Astrocyte (in vitro differentiated cells and primary cell): Measurements from ENCODE around the gene VCAM1.

Source experiments
- CTCF ChIP-seq: IDR thresholded peaks from 2 replicates; pipeline ENCODE4 v1.5.1; 2011; ENCODE audit warnings: low read depth, mild to moderate bottlenecking, inconsistent platforms, low read length, moderate library complexity; ENCODE audit not compliant: insufficient read depth
- EZH2 ChIP-seq: IDR thresholded peaks from 2 replicates; pipeline ENCODE4 v1.6.1; 2012; ENCODE audit warnings: mild to moderate bottlenecking, low read length, inconsistent platforms; ENCODE audit not compliant: insufficient read depth

- TF ChIP-seq CTCF (no peak), EZH2 (no peak)
These were observed 47.8 kb downstream of the VCAM1 start for GRCh38 chr1:100767176-100767890.
